ENCODE measurements around the gene PACRG. TPM values are rescaled to one million over a fixed set of nuclear protein-coding genes. Genes with fewer than 3 reads are reported as not detected.

Gene PACRG
- total and polyA plus RNA-seq, 3 experiments from 2014 or later, result not detected

DNA sequence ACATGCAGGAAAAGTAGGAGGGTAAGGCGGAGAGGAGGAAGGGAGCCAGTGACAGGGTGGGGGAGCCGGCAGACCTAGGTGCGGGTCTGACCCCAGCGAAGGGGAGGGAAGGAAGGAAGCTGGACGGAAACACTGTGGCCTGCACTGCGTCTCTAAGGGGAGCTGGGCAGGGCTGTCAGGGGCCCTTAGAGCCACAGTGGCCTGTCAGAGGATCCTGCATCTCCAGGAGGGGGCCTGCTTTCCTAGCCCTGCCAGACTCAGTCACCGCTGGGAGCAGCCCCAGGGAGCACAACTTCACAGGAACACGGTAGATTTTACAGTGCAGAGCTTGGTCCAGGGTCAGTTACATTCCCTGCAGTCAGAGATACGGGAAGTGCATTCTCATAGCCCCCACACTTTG is 118.2 kb downstream of the PACRG start:
- Mint-ChIP-seq H3K36me3 (no peaks in the 10 kb centered on the region), H3K27ac (no peak overlapping the region), H3K27me3 (no peaks in the 10 kb centered on the region), H3K4me3 (no peak overlapping the region), H3K9me3 (peaks cover 0 to 2% (median 2%) of the 10 kb centered on the region in 5 donors), H3K4me1 (no peaks in the 10 kb centered on the region)
- H3K4me1 ChIP-seq (ENCODE audit: insufficient read depth, low read length), result no peaks in the 10 kb centered on the region
- CTCF ChIA-PET, result no interaction called here
- no peaks in the 10 kb centered on the region for H3K9me3 ChIP-seq (ENCODE audit: low read length)
- POLR2A ChIA-PET, result no interaction called here
- H3K27me3 ChIP-seq (ENCODE audit: insufficient read depth, low read length, poor library complexity, severe bottlenecking), result no peaks in the 10 kb centered on the region
- H3K36me3 ChIP-seq (ENCODE audit: insufficient read depth, low read length), result no peaks in the 10 kb centered on the region
- DNase-seq, result no peak
- no peak overlapping the region for H3K27ac ChIP-seq (ENCODE audit: low read depth, low read length)
- H3K4me3 ChIP-seq (ENCODE audit: low read length), result no peak overlapping the region

DNA sequence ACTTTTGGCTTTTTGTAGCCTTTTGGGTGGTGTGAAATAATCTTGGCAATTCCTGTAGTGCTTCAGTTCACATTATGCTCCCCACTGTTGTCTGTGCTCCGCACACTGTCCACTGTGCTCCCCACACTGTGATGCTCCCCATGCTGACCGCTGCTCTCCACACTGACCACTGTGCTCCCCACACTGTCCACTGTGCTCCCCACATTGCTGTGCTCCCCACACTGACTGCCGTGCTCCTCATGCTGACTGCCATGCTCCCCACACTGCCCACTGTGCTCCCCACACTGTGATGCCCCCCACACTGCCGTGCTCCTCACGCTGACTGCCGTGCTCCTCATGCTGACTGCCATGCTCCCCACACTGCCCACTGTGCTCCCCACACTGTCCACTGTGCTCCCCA is 118.9 kb downstream of the PACRG start:
- Mint-ChIP-seq H3K9me3 (peaks cover 0 to 2% (median 2%) of the 10 kb centered on the region in 5 donors), H3K27me3 (no peaks in the 10 kb centered on the region), H3K4me3 (no peak overlapping the region), H3K36me3 (no peaks in the 10 kb centered on the region), H3K27ac (no peak overlapping the region), H3K4me1 (no peaks in the 10 kb centered on the region)
- Histone ChIP-seq H3K9me3 (ENCODE audit: low read length) (no peaks in the 10 kb centered on the region), H3K4me3 (ENCODE audit: low read length) (no peak overlapping the region), H3K27me3 (ENCODE audit: insufficient read depth, low read length, poor library complexity, severe bottlenecking) (no peaks in the 10 kb centered on the region), H3K4me1 (ENCODE audit: insufficient read depth, low read length) (no peaks in the 10 kb centered on the region), H3K27ac (ENCODE audit: low read depth, low read length) (no peak overlapping the region), H3K36me3 (ENCODE audit: insufficient read depth, low read length) (no peaks in the 10 kb centered on the region)
- CTCF ChIA-PET, result no interaction called here
- DNase-seq, result no peak
- POLR2A ChIA-PET, result no interaction called here

DNA sequence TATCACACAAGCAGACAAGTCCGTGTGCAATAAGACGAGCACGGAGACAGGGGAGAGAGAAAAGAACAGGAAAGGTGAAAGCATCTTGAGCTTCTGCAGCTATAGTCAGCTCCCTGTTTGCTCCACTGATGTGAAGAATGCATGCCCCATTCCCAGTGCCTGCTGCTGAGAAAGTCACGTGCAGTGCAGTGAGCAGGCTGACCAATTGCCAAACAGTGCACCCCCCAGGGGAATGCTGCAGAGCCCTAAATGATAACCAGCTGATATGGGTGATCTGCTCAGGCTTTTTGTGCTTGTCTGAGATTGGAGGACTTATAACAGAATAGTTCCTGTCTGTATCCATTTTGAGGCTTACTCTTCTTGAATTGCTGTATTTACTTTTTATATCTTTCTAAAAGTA is 121.5 kb downstream of the PACRG start:
- H3K4me1 ChIP-seq (ENCODE audit: insufficient read depth, low read length), result no peaks in the 10 kb centered on the region
- no peak for DNase-seq
- no peaks in the 10 kb centered on the region for H3K27me3 ChIP-seq (ENCODE audit: insufficient read depth, low read length, poor library complexity, severe bottlenecking)
- H3K4me3 Mint-ChIP-seq, result no peak overlapping the region
- ChIA-PET POLR2A (no interaction called here), CTCF (no interaction called here)
- no peaks in the 10 kb centered on the region for H3K27me3 Mint-ChIP-seq
- no peaks in the 10 kb centered on the region for H3K36me3 ChIP-seq (ENCODE audit: insufficient read depth, low read length)
- H3K4me3 ChIP-seq (ENCODE audit: low read length), result no peak overlapping the region
- H3K4me1 Mint-ChIP-seq, result no peaks in the 10 kb centered on the region
- H3K36me3 Mint-ChIP-seq, result no peaks in the 10 kb centered on the region
- peaks cover 0 to 2% (median 2%) of the 10 kb centered on the region in 5 donors for H3K9me3 Mint-ChIP-seq
- no peaks in the 10 kb centered on the region for H3K9me3 ChIP-seq (ENCODE audit: low read length)
- no peak overlapping the region for H3K27ac ChIP-seq (ENCODE audit: low read depth, low read length)
- no peak overlapping the region for H3K27ac Mint-ChIP-seq

DNA sequence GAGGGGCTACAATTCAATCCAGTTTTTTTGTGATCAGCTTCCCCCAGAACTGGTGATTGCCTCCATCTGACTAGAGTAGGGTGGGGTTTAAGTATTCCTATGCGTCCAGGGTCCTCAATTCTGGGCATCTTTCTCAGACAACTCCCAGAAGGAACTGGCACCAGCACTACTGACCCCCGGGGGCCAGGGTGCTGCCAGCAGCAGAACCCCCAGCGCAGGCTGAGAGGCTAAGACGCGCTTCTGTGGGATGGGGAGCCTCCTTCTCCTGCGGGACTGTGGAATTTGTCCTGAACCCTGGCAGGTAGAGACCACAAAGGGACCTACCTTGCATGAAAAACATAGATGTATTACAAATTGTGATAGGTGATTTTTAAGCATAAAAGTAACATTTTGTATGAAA is 124.4 kb downstream of the PACRG start:
- ChIA-PET CTCF (no interaction called here), POLR2A (no interaction called here)
- no peaks in the 10 kb centered on the region for H3K4me1 Mint-ChIP-seq
- Histone ChIP-seq H3K36me3 (ENCODE audit: insufficient read depth, low read length) (no peaks in the 10 kb centered on the region), H3K4me3 (ENCODE audit: low read length) (no peak overlapping the region), H3K9me3 (ENCODE audit: low read length) (no peaks in the 10 kb centered on the region), H3K27me3 (ENCODE audit: insufficient read depth, low read length, poor library complexity, severe bottlenecking) (no peaks in the 10 kb centered on the region), H3K4me1 (ENCODE audit: insufficient read depth, low read length) (no peaks in the 10 kb centered on the region), H3K27ac (ENCODE audit: low read depth, low read length) (no peak overlapping the region)
- no peaks in the 10 kb centered on the region for H3K36me3 Mint-ChIP-seq
- peaks cover 0 to 6% (median 0%) of the 10 kb centered on the region in 5 donors for H3K9me3 Mint-ChIP-seq
- H3K27me3 Mint-ChIP-seq, result no peaks in the 10 kb centered on the region
- H3K27ac Mint-ChIP-seq, result no peak overlapping the region
- no peak overlapping the region for H3K4me3 Mint-ChIP-seq
- DNase-seq, result no peak

DNA sequence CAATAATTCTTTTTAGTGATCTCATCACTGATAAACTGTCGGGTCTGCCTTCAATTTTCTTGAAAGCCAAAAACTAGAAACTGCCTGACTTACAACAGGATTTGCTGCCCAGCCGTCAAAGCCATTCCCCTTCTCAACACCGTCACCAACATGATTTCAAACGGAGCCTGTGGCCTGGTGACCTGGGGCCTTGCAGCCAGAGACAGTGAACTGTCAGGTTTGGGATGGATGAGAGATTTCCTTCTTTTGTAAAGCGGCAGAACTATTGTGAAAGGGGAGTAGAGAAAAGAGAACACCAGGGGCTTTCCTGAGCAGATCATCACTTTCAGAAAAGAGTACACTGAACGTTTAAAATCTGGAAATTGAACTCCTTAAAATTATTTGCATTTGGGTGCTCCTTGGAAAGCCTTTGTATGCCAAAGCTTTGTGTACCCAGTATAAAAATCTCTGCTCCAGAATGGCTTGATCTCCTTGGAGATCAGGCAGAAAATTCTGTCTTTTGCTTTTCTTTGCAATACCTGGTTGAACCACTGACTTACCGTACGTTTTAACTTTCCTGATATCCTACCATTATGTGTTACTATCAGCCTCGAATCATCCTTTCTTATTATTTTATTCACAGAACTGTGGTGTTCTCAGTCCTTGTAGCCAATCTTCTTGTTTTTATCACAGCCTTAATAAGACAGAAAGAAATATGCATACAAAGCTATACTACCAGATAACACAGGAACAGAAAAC is 125.2 kb downstream of the PACRG start:
- Histone ChIP-seq H3K27ac (ENCODE audit: low read depth, low read length) (no peak overlapping the region), H3K27me3 (ENCODE audit: insufficient read depth, low read length, poor library complexity, severe bottlenecking) (no peaks in the 10 kb centered on the region), H3K9me3 (ENCODE audit: low read length) (no peaks in the 10 kb centered on the region), H3K4me1 (ENCODE audit: insufficient read depth, low read length) (no peaks in the 10 kb centered on the region), H3K4me3 (ENCODE audit: low read length) (no peak overlapping the region), H3K36me3 (ENCODE audit: insufficient read depth, low read length) (no peaks in the 10 kb centered on the region)
- H3K36me3 Mint-ChIP-seq, result no peaks in the 10 kb centered on the region
- H3K9me3 Mint-ChIP-seq, result peaks cover 0 to 6% (median 0%) of the 10 kb centered on the region in 5 donors
- no peaks in the 10 kb centered on the region for H3K27me3 Mint-ChIP-seq
- H3K4me3 Mint-ChIP-seq, result no peak overlapping the region
- ChIA-PET POLR2A (no interaction called here), CTCF (no interaction called here)
- no peak overlapping the region for H3K27ac Mint-ChIP-seq
- H3K4me1 Mint-ChIP-seq, result no peaks in the 10 kb centered on the region
- no peak for DNase-seq

DNA sequence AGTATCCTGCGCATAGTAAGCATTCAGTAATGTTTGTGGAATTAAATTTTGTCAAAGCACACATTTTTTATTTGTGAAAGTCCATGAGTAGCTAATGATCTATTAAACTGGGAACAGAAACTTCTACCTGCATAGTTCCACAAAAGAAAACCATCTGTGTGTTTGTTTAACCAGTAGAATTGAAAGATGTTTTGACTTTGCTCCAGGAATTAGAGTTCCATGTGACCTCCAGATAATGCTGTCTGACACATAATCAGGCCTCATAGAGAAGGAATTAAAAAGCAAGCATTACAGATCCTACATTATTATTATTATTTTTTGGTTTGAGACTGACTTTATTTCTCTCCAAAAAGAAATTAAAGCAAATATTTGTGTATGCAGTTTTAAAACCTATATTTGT is 126.5 kb downstream of the PACRG start:
- no peak overlapping the region for H3K4me3 Mint-ChIP-seq
- H3K36me3 Mint-ChIP-seq, result no peaks in the 10 kb centered on the region
- POLR2A ChIA-PET, result no interaction called here

DNA sequence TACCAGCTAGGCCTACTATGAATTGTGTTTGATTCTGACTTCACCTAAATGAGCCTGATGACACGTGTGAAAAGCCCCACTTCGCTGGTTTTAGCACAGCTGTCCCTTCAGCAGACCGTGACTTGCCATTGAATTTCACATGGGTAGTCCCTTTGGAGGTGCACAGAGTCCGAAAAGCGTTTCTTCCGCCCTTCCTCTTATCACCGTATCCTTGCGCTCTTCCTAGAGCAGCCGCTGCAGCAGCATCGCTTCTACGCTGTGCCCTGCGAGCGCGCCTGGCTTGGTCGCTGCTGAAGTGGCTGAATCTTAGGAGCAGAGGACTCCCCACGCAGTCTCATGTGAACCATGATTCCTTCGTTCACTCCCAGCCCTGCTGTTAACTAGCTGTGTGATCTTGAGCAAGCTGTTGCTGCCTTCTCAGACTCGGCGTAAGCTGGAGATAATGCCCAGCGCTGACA is 127.0 kb downstream of the PACRG start:
- Mint-ChIP-seq H3K4me3 (no peak overlapping the region), H3K27ac (no peak overlapping the region), H3K36me3 (no peaks in the 10 kb centered on the region), H3K4me1 (no peaks in the 10 kb centered on the region), H3K9me3 (peaks cover 0 to 9% (median 0%) of the 10 kb centered on the region in 5 donors), H3K27me3 (no peaks in the 10 kb centered on the region)
- no peaks in the 10 kb centered on the region for H3K9me3 ChIP-seq (ENCODE audit: low read length)
- DNase-seq, result no peak
- no peak overlapping the region for H3K27ac ChIP-seq (ENCODE audit: low read depth, low read length)
- H3K4me3 ChIP-seq (ENCODE audit: low read length), result no peak overlapping the region
- H3K36me3 ChIP-seq (ENCODE audit: insufficient read depth, low read length), result no peaks in the 10 kb centered on the region
- ChIA-PET POLR2A (no interaction called here), CTCF (no interaction called here)
- H3K4me1 ChIP-seq (ENCODE audit: insufficient read depth, low read length), result no peaks in the 10 kb centered on the region
- no peaks in the 10 kb centered on the region for H3K27me3 ChIP-seq (ENCODE audit: insufficient read depth, low read length, poor library complexity, severe bottlenecking)

More for the DNA sequence above, 126.5 kb downstream of the PACRG start:
- Mint-ChIP-seq H3K27me3 (no peaks in the 10 kb centered on the region), H3K9me3 (peaks cover 0 to 9% (median 0%) of the 10 kb centered on the region in 5 donors), H3K4me1 (no peaks in the 10 kb centered on the region), H3K27ac (no peak overlapping the region)
- Histone ChIP-seq H3K9me3 (ENCODE audit: low read length) (no peaks in the 10 kb centered on the region), H3K36me3 (ENCODE audit: insufficient read depth, low read length) (no peaks in the 10 kb centered on the region), H3K27me3 (ENCODE audit: insufficient read depth, low read length, poor library complexity, severe bottlenecking) (no peaks in the 10 kb centered on the region), H3K4me1 (ENCODE audit: insufficient read depth, low read length) (no peaks in the 10 kb centered on the region), H3K27ac (ENCODE audit: low read depth, low read length) (no peak overlapping the region), H3K4me3 (ENCODE audit: low read length) (no peak overlapping the region)
- no peak for DNase-seq
- CTCF ChIA-PET, result no interaction called here

DNA sequence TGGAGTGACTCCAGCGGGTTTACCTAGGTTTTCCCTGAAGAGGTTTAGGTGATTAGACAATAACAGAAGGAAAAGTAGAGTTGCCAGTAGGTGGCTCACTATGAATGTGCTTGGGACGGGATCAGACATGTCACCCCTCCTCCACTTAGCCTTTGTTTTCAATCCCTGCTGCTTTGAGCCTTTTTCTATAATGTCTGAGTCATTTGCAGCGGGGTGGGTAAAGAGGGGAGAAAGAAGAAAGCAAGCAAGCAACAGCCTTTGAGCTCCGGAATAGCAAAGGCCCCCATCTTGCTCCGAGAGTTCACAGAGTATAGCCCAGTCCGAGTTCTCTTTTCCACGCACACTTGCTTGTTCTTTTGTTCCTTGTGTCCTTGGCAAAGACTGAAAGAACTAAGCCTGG is 129.1 kb downstream of the PACRG start:
- H3K27ac Mint-ChIP-seq, result no peak overlapping the region
- no peak overlapping the region for H3K4me3 Mint-ChIP-seq
- Histone ChIP-seq H3K27ac (ENCODE audit: low read depth, low read length) (no peak overlapping the region), H3K4me3 (ENCODE audit: low read length) (no peak overlapping the region), H3K27me3 (ENCODE audit: insufficient read depth, low read length, poor library complexity, severe bottlenecking) (no peaks in the 10 kb centered on the region), H3K9me3 (ENCODE audit: low read length) (no peaks in the 10 kb centered on the region), H3K36me3 (ENCODE audit: insufficient read depth, low read length) (no peaks in the 10 kb centered on the region), H3K4me1 (ENCODE audit: insufficient read depth, low read length) (no peaks in the 10 kb centered on the region)
- CTCF ChIA-PET, result no interaction called here
- H3K36me3 Mint-ChIP-seq, result no peaks in the 10 kb centered on the region
- H3K9me3 Mint-ChIP-seq, result peaks cover 0 to 9% (median 0%) of the 10 kb centered on the region in 5 donors
- no peak for DNase-seq
- H3K27me3 Mint-ChIP-seq, result no peaks in the 10 kb centered on the region
- POLR2A ChIA-PET, result no interaction called here
- no peaks in the 10 kb centered on the region for H3K4me1 Mint-ChIP-seq
